Spleen (tissue), 7 donors: ENCODE data around the gene ALG14.
"Not testable (repeated sequence)": the region's sequence is repeated elsewhere in the genome, so short reads cannot be mapped to it uniquely, and the experiment has no call there.

Experiments used
- POLR2A ChIP-seq, 3 donors: fragments of 450-650 bp; IDR thresholded peaks; one replicate each; pipeline ENCODE4 v1.5.1; 2017; ENCODE audit warnings: antibody characterized with exemption in 3 of 3, mild to moderate bottlenecking in 1 of 3
- POLR2AphosphoS5 ChIP-seq, 3 donors: sonication (generic); formaldehyde crosslinking; IDR thresholded peaks; one replicate each; pipeline ENCODE4 v1.5.1; 2017; ENCODE audit warnings: antibody characterized with exemption in 3 of 3
- TF ChIP-seq, protein P1 (sequence below), 11 experiments: fragments of 200-600 bp in 7 of 11; fragments of 450-650 bp in 4 of 11; sonication (generic) in 4 of 11; IDR thresholded peaks in 8 of 11; conservative IDR thresholded peaks in 3 of 11; 1 replicate in 7 of 11; 2 replicates in 4 of 11; pipeline versions ENCODE4 v1.4.0 to v1.8.0; 2016 to 2021; ENCODE audit warnings: antibody characterized with exemption in 11 of 11, inconsistent platforms in 4 of 11, mild to moderate bottlenecking in 1 of 11
- donor health status: DM: no; HTN: no; CAD: no; lungs with moderate emphysema.
- donor health status: DM: no; HTN: no; CAD: no.
- donor health status: DM: no; HTN: no; CAD: no.

DNA sequence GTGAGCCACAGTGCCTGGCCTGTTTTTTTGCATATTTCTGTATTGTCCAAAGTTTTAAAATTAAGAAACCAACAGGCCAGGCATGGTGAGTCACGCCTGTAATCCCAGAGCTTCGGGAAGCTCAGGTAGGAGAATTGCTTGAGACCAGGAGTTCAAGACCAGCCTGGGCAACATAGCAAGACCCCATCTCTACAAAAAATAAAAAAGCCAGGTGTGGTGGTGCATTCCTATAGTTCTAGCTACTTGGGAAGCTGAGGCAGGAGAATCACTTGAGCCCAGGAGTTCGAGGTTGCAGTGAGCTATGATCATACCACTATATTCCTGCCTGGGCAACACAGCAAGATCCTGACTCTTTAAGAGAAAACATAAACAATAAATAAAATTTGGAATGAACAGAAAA, 25.1 kb downstream of the ALG14 start:
- TF ChIP-seq, protein P1, sequence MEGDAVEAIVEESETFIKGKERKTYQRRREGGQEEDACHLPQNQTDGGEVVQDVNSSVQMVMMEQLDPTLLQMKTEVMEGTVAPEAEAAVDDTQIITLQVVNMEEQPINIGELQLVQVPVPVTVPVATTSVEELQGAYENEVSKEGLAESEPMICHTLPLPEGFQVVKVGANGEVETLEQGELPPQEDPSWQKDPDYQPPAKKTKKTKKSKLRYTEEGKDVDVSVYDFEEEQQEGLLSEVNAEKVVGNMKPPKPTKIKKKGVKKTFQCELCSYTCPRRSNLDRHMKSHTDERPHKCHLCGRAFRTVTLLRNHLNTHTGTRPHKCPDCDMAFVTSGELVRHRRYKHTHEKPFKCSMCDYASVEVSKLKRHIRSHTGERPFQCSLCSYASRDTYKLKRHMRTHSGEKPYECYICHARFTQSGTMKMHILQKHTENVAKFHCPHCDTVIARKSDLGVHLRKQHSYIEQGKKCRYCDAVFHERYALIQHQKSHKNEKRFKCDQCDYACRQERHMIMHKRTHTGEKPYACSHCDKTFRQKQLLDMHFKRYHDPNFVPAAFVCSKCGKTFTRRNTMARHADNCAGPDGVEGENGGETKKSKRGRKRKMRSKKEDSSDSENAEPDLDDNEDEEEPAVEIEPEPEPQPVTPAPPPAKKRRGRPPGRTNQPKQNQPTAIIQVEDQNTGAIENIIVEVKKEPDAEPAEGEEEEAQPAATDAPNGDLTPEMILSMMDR (IDR thresholded peaks at IDR 0.05 in 8 of 11, conservative IDR thresholded peaks at IDR 0.05 in 3 of 11) = not testable (repeated sequence)
- TF ChIP-seq POLR2A, POLR2AphosphoS5 (IDR thresholded peaks at IDR 0.05): not testable (repeated sequence)
